ENCODE measurements around the gene LONRF2.

DNA sequence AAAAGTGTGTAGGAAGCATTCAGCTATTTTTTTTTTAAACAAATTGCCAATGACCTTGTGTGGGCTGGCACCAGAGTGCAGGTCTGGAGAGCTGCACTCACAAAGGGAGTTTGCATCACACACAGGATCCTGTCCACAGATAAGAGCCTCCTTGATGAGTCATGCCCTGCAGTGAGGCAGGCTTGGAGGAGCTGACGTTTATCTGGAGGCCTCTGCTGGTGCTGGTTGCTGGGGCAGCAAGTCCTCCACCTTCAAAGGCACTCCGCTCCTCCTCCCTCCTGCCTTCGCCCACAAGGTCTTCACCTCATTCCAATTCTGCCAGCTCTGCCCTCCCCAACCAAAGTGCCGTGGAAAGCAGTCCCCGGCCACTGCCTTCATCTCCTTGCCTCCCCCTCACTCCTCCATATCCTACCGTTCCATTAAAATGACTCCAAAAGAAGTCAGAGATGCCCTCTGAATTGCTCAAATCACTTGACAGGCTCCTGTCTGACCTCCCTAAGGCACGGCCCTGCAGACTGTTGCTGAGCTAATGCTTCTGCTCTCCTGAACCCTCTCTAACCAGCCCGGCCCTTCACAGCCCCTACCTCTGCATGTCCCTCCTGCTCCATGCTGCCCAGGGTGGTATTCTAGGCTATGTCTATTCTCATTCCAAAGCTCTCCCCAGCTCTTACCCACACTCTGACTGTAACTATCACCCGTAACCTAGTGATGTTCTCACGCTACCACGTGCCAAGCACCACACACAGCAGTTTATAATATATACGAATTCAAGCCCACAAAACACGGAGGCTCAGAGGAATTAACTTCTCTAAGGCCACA, 30.9 kb downstream of the LONRF2 start:
- TF ChIP-seq, protein P1, sequence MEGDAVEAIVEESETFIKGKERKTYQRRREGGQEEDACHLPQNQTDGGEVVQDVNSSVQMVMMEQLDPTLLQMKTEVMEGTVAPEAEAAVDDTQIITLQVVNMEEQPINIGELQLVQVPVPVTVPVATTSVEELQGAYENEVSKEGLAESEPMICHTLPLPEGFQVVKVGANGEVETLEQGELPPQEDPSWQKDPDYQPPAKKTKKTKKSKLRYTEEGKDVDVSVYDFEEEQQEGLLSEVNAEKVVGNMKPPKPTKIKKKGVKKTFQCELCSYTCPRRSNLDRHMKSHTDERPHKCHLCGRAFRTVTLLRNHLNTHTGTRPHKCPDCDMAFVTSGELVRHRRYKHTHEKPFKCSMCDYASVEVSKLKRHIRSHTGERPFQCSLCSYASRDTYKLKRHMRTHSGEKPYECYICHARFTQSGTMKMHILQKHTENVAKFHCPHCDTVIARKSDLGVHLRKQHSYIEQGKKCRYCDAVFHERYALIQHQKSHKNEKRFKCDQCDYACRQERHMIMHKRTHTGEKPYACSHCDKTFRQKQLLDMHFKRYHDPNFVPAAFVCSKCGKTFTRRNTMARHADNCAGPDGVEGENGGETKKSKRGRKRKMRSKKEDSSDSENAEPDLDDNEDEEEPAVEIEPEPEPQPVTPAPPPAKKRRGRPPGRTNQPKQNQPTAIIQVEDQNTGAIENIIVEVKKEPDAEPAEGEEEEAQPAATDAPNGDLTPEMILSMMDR (IDR thresholded peaks at IDR 0.05) = no peak
- no peak for TF ChIP-seq POLR2A (IDR thresholded peaks at IDR 0.05)
- TF ChIP-seq POLR2AphosphoS5 (IDR thresholded peaks at IDR 0.05) = no peak

Data from breast epithelium (tissue), 3 donors.